ENCODE measurements around the gene PANX3.

Gene PANX3

GRCh38 chr11:124622531-124623451, 11.6 kb downstream of the PANX3 start, which contains the start of gene TBRG1:
TBRG1 (plus strand) TSS chr11:124622864; CDS start chr11:124623084, 220 bp downstream.
- DNase-seq = peak; percentile 84 to 87

- DNase-seq = no peak
Measured at GRCh38 chr11:124623861-124624525, 12.8 kb downstream of the PANX3 start.

- DNase-seq = no peak
Measured at GRCh38 chr11:124625504-124626168, 14.4 kb downstream of the PANX3 start.

- DNase-seq = no peak
Measured at GRCh38 chr11:124627546-124627945, 16.3 kb downstream of the PANX3 start.

- no peak for DNase-seq
Measured at GRCh38 chr11:124629961-124630360, 18.7 kb downstream of the PANX3 start.

- DNase-seq = no peak
Measured at GRCh38 chr11:124633355-124633754, 22.1 kb downstream of the PANX3 start.

GRCh38 chr11:124635932-124636331, 24.7 kb downstream of the PANX3 start:
- no peak for DNase-seq

- no peak for DNase-seq
Measured at GRCh38 chr11:124638500-124638899, 27.3 kb downstream of the PANX3 start.

- no peak for DNase-seq
Measured at GRCh38 chr11:124639186-124639585, 28.0 kb downstream of the PANX3 start.

- DNase-seq = no peak
Measured at GRCh38 chr11:124640666-124641065, 29.4 kb downstream of the PANX3 start.

- DNase-seq = no peak
Measured at GRCh38 chr11:124642628-124643027, 31.4 kb downstream of the PANX3 start.

- no peak for DNase-seq
Measured at GRCh38 chr11:124643042-124643604, 31.9 kb downstream of the PANX3 start.

GRCh38 chr11:124643605-124644425, 32.6 kb downstream of the PANX3 start:
- DNase-seq = no peak

GRCh38 chr11:124644426-124645280, 33.4 kb downstream of the PANX3 start:
- peak; percentile 41 to 44 for DNase-seq

GRCh38 chr11:124646148-124646547, 34.9 kb downstream of the PANX3 start:
- DNase-seq = no peak

GRCh38 chr11:124648610-124649009, 37.4 kb downstream of the PANX3 start:
- no peak for DNase-seq

- DNase-seq = no peak
Measured at GRCh38 chr11:124656774-124657630, 45.8 kb downstream of the PANX3 start.

GRCh38 chr11:124657904-124658303, 46.7 kb downstream of the PANX3 start:
- DNase-seq = no peak

GRCh38 chr11:124658501-124658900, 47.3 kb downstream of the PANX3 start:
- DNase-seq = no peak

GRCh38 chr11:124658986-124659385, 47.8 kb downstream of the PANX3 start:
- no peak for DNase-seq
